NOMO-1 treated with dmso at 0.1 percent for 144 hours (cell line): ENCODE data around the gene KCNG2.

Experiments
- DNase-seq: peaks from one replicate; lab custom pipeline; 2025; ENCODE audit not compliant: unreplicated experiment; lab: John Stamatoyannopoulos, UW

Gene KCNG2

DNA sequence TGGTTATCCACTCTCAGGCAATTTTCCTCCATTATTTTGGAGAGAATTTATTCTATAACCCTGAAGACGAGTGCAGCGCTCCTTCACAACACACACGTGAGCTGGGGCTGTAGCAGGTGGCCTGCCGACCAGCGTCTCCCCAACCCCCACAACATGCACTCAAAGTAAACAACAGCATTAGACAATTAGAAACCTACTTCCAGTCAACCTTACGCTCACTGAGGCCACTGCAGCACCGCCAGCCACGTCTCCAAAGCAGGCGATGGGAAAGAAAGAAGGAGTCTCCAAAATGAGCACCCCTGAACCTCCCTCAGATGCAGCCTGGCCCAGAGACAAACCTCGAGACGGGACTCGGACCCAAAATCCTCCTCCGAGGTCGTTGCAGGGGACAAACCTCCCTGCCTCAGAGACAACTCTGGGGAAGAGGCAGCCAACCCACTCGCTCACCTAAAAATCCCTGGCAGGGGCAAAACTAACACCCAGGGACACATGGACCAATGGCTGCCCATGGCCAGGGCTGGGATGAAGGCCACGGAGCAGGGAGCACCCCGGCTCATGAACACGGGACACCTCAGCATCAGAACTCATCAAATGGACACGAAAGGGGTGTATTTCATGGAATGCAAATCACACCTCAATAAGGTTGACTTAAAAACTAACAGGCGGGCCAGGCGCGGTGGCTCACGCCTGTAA lies 151.1 kb downstream of the KCNG2 start:
- DNase-seq: no peak
